Neural cell (in vitro differentiated cells): ENCODE results near the gene RAD51B.

Experiments
- EP300 ChIP-seq: fragments of 450-650 bp; conservative IDR thresholded peaks from 2 replicates; pipeline ENCODE4 v1.6.1; 2014; ENCODE audit warnings: antibody characterized with exemption, mild to moderate bottlenecking, moderate library complexity; ENCODE audit not compliant: poor library complexity, severe bottlenecking
- TAF1 ChIP-seq: IDR thresholded peaks from 2 replicates; pipeline ENCODE4 v1.6.1; 2012; ENCODE audit warnings: low read depth
- TF ChIP-seq, protein P1 (sequence below): fragments of 450-650 bp; IDR thresholded peaks from 2 replicates; pipeline ENCODE4 v1.5.1; 2014; ENCODE audit warnings: antibody characterized with exemption, mild to moderate bottlenecking, moderate library complexity; ENCODE audit not compliant: poor library complexity, severe bottlenecking

DNA sequence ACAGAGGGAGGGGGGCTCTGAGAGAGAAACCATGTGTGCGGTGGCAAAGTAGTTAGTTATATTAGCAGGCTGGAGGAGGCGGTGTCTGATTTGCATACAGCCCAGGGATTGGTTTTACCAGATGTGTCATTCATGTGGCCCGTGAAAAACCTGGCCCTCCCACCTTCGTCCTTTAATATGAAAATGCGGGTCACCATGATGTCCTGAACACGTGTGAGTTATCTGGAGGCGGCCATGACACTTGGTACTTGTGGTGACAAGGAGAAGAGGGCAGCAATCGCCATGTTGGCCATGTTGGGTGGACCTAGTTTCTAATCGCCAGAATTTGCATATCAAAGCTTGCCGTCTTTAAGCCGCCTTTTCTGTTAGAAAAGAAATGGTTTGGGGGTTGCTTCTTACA, 108.8 kb downstream of the RAD51B start:
- TF ChIP-seq, protein P1, sequence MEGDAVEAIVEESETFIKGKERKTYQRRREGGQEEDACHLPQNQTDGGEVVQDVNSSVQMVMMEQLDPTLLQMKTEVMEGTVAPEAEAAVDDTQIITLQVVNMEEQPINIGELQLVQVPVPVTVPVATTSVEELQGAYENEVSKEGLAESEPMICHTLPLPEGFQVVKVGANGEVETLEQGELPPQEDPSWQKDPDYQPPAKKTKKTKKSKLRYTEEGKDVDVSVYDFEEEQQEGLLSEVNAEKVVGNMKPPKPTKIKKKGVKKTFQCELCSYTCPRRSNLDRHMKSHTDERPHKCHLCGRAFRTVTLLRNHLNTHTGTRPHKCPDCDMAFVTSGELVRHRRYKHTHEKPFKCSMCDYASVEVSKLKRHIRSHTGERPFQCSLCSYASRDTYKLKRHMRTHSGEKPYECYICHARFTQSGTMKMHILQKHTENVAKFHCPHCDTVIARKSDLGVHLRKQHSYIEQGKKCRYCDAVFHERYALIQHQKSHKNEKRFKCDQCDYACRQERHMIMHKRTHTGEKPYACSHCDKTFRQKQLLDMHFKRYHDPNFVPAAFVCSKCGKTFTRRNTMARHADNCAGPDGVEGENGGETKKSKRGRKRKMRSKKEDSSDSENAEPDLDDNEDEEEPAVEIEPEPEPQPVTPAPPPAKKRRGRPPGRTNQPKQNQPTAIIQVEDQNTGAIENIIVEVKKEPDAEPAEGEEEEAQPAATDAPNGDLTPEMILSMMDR = no peak
- no peak for TF ChIP-seq TAF1
- TF ChIP-seq EP300 = no peak
